BJ (cell line): Measurements from ENCODE around the gene GJC1. TPM values are rescaled to one million over a fixed set of nuclear protein-coding genes. Genes with fewer than 3 reads are reported as not detected.

Experiments used
- CTCF ChIA-PET: fragments of 350-600 bp; formaldehyde crosslinking; extraction: SDS; loops from one replicate; lab custom pipeline; 2021; ENCODE audit warnings: antibody characterized with exemption, inconsistent platforms; lab: Yijun Ruan, JAX
- POLR2A ChIA-PET: fragments of 300-600 bp; sonication (Branson Sonifier 250); formaldehyde crosslinking; extraction: SDS; loops from one replicate; lab custom pipeline; 2021; ENCODE audit warnings: antibody characterized with exemption; lab: Charles Lee
- DNase-seq: peaks from one replicate; pipeline ENCODE4 v3.0.0-alpha.2; 2011; ENCODE audit warnings: low read depth
- H3K27me3 ChIP-seq: 2 replicates; pipeline ENCODE4 v1.6.0; 2011; ENCODE audit warnings: low read length; ENCODE audit not compliant: control insufficient read depth, insufficient read depth
- H3K36me3 ChIP-seq: 2 replicates; pipeline ENCODE4 v1.5.1; 2011; ENCODE audit warnings: low read length; ENCODE audit not compliant: control insufficient read depth, insufficient read depth
- H3K4me3 ChIP-seq: 2 replicates; pipeline ENCODE4 v1.5.1; 2011; ENCODE audit warnings: low read depth, mild to moderate bottlenecking, control low read depth, low read length
- CTCF ChIP-seq: IDR thresholded peaks from 2 replicates; pipeline ENCODE4 v1.5.1; 2011; ENCODE audit warnings: low read depth, mild to moderate bottlenecking, control low read depth, inconsistent platforms, low read length, moderate library complexity; ENCODE audit not compliant: insufficient read depth
- polyA plus RNA-seq: library from polyadenylated mRNA; depleted of rRNA; stranded (reverse); fragments of >200 nt; gene quantifications from 2 replicates; pipeline ENCODE4 v1.2.3, GENCODE V29; 2011

GJC1 gene
- polyA plus RNA-seq, 1 experiment: 26.5 TPM

- no peak overlapping the region for H3K4me3 ChIP-seq
- POLR2A ChIA-PET: no interaction called here
- no peaks in the 10 kb centered on the region for H3K36me3 ChIP-seq
- DNase-seq: no peak
- CTCF ChIA-PET: interaction anchor here (0.6 to 2.5 kb wide), 5 partner anchors 27 to 83 kb away, joined by 3 to 13 read pairs (median 4); no protein-coding TSS in a partner anchor
- no peaks in the 10 kb centered on the region for H3K27me3 ChIP-seq
- TF ChIP-seq CTCF: no peak
Measured at GRCh38 chr17:44837196-44837595, 7.1 kb upstream of the GJC1 start.

- 0 out of 2 replicates have a peak, but pooled peaks have one; percentile 27 for TF ChIP-seq CTCF
- DNase-seq: no peak
- no peaks in the 10 kb centered on the region for H3K36me3 ChIP-seq
- ChIA-PET CTCF (interaction anchor here (0.8 to 5.8 kb wide), 8 partner anchors 8 to 303 kb away, joined by 3 to 34 read pairs (median 4); partner anchors contain the start of gene ACBD4), POLR2A (no interaction called here)
- H3K27me3 ChIP-seq: no peaks in the 10 kb centered on the region
- H3K4me3 ChIP-seq: no peak overlapping the region
Measured at GRCh38 chr17:44832805-44833204, 2.7 kb upstream of the GJC1 start.

- no peaks in the 10 kb centered on the region for H3K36me3 ChIP-seq
- H3K4me3 ChIP-seq: no peak overlapping the region
- no peak for DNase-seq
- ChIA-PET POLR2A (no interaction called here), CTCF (interaction anchor here (0.9 to 5.8 kb wide), 11 partner anchors 10 to 57 kb away, joined by 3 to 34 read pairs (median 4); partner anchors contain the start of gene HIGD1B)
- no peaks in the 10 kb centered on the region for H3K27me3 ChIP-seq
- TF ChIP-seq CTCF: no peak
Measured at GRCh38 chr17:44831371-44831770, 1.3 kb upstream of the GJC1 start.

- CTCF ChIA-PET: interaction anchor here (0.9 to 5.8 kb wide), 8 partner anchors 14 to 56 kb away, joined by 3 to 34 read pairs (median 4); partner anchors contain the start of gene HIGD1B
Measured at GRCh38 chr17:44830359-44831288, 537 bp upstream of the GJC1 start.

More at GRCh38 chr17:44830359-44831288, 537 bp upstream of the GJC1 start:
- H3K4me3 ChIP-seq: peak overlapping the region; percentile 83
- POLR2A ChIA-PET: no interaction called here
- H3K27me3 ChIP-seq: no peaks in the 10 kb centered on the region
- DNase-seq: no peak
- no peaks in the 10 kb centered on the region for H3K36me3 ChIP-seq
- no peak for TF ChIP-seq CTCF
